Ascending aorta (tissue), 2 donors: Measurements from ENCODE around the gene TLN1. TPM values are rescaled to one million over a fixed set of nuclear protein-coding genes. Genes with fewer than 3 reads are reported as not detected.
A peak's percentile ranks its signal among the peaks of the same experiment; 100 is the strongest.

Source experiments
- DNase-seq, 2 donors: peaks; one replicate each; pipeline ENCODE4 v3.0.0-alpha.2; 2019; ENCODE audit warnings: low spot score in 2 of 2
- H3K27ac ChIP-seq, 2 donors: fragments of 200-600 bp; sonication (generic); one replicate each; pipeline ENCODE4 v1.5.1; 2016 to 2017; ENCODE audit warnings: mild to moderate bottlenecking in 1 of 2
- H3K27me3 ChIP-seq: fragments of 200-600 bp; sonication (generic); one replicate; pipeline ENCODE4 v1.5.1; 2017
- H3K36me3 ChIP-seq, 2 donors: fragments of 200-600 bp; sonication (generic); one replicate each; pipeline ENCODE4 v1.5.1; 2016
- H3K4me1 ChIP-seq, 2 donors: fragments of 200-600 bp; sonication (generic); one replicate each; pipeline ENCODE4 v1.5.1; 2016 to 2017; ENCODE audit warnings: mild to moderate bottlenecking in 1 of 2
- H3K4me3 ChIP-seq, 2 donors: fragments of 200-600 bp; sonication (generic); one replicate each; pipeline ENCODE4 v1.5.1; 2016 to 2017; ENCODE audit warnings: mild to moderate bottlenecking in 1 of 2
- H3K9me3 ChIP-seq, 2 donors: fragments of 200-600 bp; sonication (generic); one replicate each; pipeline ENCODE4 v1.5.1; 2016
- CTCF ChIP-seq, 3 experiments: fragments of 200-600 bp in 2 of 3; fragments of 450-650 bp in 1 of 3; sonication (generic) in 2 of 3; IDR thresholded peaks; one replicate each; pipeline ENCODE4 v1.5.1; 2016 to 2019; ENCODE audit warnings: antibody characterized with exemption in 3 of 3, mild to moderate bottlenecking in 1 of 3, moderate library complexity in 1 of 3
- intact Hi-C: fragments of 100-400 bp; cut with DNase I; formaldehyde crosslinking; loops from one replicate; pipeline ENCODE4 v1.15.1; 2023
- total RNA-seq: library from RNA; depleted of rRNA; stranded (reverse); fragments of >200 nt; gene quantifications from one replicate; pipeline ENCODE4 v1.1.0, GENCODE V29; 2016

The TLN1 gene
- total RNA-seq, 1 donor from 2014 or later, result 735 TPM

- Histone ChIP-seq H3K27ac (no peak overlapping the region), H3K4me1 (peaks cover 10 to 16% of the 10 kb centered on the region in 2 donors), H3K4me3 (no peak overlapping the region), H3K27me3 (no peaks in the 10 kb centered on the region), H3K36me3 (peaks cover 0 to 11% of the 10 kb centered on the region in 2 donors), H3K9me3 (no peaks in the 10 kb centered on the region)
- intact Hi-C loops, result no loop called here
- no peak for DNase-seq
- TF ChIP-seq CTCF (IDR thresholded peaks at IDR 0.05), result no peak
These were observed 66.0 kb downstream of the TLN1 start for GRCh38 chr9:35666045-35666444.

- no peak for DNase-seq
- H3K4me3 ChIP-seq, result peak overlapping the region; percentile 58 to 69
- H3K9me3 ChIP-seq, result no peaks in the 10 kb centered on the region
- peaks cover 1 to 17% of the 10 kb centered on the region in 2 donors for H3K36me3 ChIP-seq
- peak overlapping the region; percentile 97 to 100 for H3K27ac ChIP-seq
- peaks cover 12 to 22% of the 10 kb centered on the region in 2 donors for H3K4me1 ChIP-seq
- no peaks in the 10 kb centered on the region for H3K27me3 ChIP-seq
- TF ChIP-seq CTCF (IDR thresholded peaks at IDR 0.05), result no peak
- intact Hi-C loops, result loop anchor here (2.0 kb wide), 1 partner anchor 15 kb away; no protein-coding TSS in a partner anchor
These were observed 66.5 kb downstream of the TLN1 start for GRCh38 chr9:35665471-35665818.

- peaks cover 15 to 28% of the 10 kb centered on the region in 2 donors for H3K4me1 ChIP-seq
- peaks cover 6 to 23% of the 10 kb centered on the region in 2 donors for H3K36me3 ChIP-seq
- H3K4me3 ChIP-seq, result peak within 1 kb of the TSS; percentile 58 to 69
- no peaks in the 10 kb centered on the region for H3K27me3 ChIP-seq
- TF ChIP-seq CTCF (IDR thresholded peaks at IDR 0.05), result no peak
- peak in 1 of 2 donors; percentile 91 for DNase-seq
- H3K27ac ChIP-seq, result peak within 1 kb of the TSS; percentile 97 to 100
- intact Hi-C loops, result loop anchor here (2.0 kb wide), 1 partner anchor 16 kb away; no protein-coding TSS in a partner anchor
- no peaks in the 10 kb centered on the region for H3K9me3 ChIP-seq
These were observed 67.2 kb downstream of the TLN1 start, which contains the start of gene ARHGEF39 for GRCh38 chr9:35664531-35665470. TSS of gene ARHGEF39 (minus strand) at chr9:35665195. CDS start at chr9:35665169, 26 bp downstream.

DNA sequence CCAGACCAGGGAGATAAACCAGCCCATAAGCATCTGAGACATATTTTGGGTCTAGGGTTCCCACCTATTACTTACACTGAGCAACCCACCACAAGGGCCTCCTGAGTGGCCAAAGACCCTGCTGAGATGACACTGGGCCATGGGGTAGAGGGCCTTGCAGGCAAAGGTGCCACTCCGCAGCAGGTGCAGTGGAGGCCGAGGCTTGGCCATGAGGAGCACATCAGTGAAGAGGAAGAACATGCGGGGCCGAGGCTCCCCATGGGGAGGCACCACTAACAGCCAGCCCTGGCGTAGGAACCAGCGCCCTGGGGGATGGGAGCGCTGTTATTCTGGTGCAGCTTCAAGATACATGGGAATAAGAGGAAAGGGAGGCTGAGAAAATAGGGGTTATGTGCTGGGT, 69.6 kb downstream of the TLN1 start:
- no peaks in the 10 kb centered on the region for H3K27me3 ChIP-seq
- intact Hi-C loops, result no loop called here
- H3K36me3 ChIP-seq, result peaks cover 6 to 23% of the 10 kb centered on the region in 2 donors
- H3K4me1 ChIP-seq, result peaks cover 15 to 30% of the 10 kb centered on the region in 2 donors
- no peak overlapping the region for H3K4me3 ChIP-seq
- H3K9me3 ChIP-seq, result no peaks in the 10 kb centered on the region
- H3K27ac ChIP-seq, result peak overlapping the region; percentile 97 to 100
- DNase-seq, result no peak
- no peak for TF ChIP-seq CTCF (IDR thresholded peaks at IDR 0.05)

GRCh38 chr9:35661756-35662350, 70.1 kb downstream of the TLN1 start:
- Histone ChIP-seq H3K36me3 (peaks cover 6 to 23% of the 10 kb centered on the region in 2 donors), H3K27me3 (no peaks in the 10 kb centered on the region), H3K4me1 (peaks cover 15 to 36% of the 10 kb centered on the region in 2 donors), H3K27ac (peak overlapping the region; percentile 97 to 100), H3K4me3 (no peak overlapping the region), H3K9me3 (no peaks in the 10 kb centered on the region)
- intact Hi-C loops, result no loop called here
- no peak for DNase-seq
- no peak for TF ChIP-seq CTCF (IDR thresholded peaks at IDR 0.05)
